ENCODE results near the gene CTXN3. TPM values are rescaled to one million over a fixed set of nuclear protein-coding genes. Genes with fewer than 3 reads are reported as not detected.

The CTXN3 gene
- total RNA-seq, 1 donor from 2014 or later: not detected

- no peaks in the 10 kb centered on the region for H3K36me3 ChIP-seq
- H3K27ac ChIP-seq: no peak overlapping the region
- no peak overlapping the region for H3K4me3 ChIP-seq
- intact Hi-C loops (cut with DNase I): no loop called here
- H3K27me3 ChIP-seq: no peaks in the 10 kb centered on the region
- peaks cover 10% of the 10 kb centered on the region for H3K4me1 ChIP-seq
- H3K9me3 ChIP-seq: no peaks in the 10 kb centered on the region
- ATAC-seq (no peak), DNase-seq (no peak)
- TF ChIP-seq CTCF (IDR thresholded peaks at IDR 0.05): no peak
Measured at GRCh38 chr5:127707209-127707608, 58.3 kb downstream of the CTXN3 start.

Other genes starting within 250 kb of the CTXN3 start
- gene PRRC1, start 131.4 kb upstream of the CTXN3 start, total RNA-seq: 50.8 TPM
- gene CCDC192, start 54.3 kb downstream of the CTXN3 start, total RNA-seq: not detected